ENCODE results near the gene CCDC85B.

The CCDC85B gene

DNA sequence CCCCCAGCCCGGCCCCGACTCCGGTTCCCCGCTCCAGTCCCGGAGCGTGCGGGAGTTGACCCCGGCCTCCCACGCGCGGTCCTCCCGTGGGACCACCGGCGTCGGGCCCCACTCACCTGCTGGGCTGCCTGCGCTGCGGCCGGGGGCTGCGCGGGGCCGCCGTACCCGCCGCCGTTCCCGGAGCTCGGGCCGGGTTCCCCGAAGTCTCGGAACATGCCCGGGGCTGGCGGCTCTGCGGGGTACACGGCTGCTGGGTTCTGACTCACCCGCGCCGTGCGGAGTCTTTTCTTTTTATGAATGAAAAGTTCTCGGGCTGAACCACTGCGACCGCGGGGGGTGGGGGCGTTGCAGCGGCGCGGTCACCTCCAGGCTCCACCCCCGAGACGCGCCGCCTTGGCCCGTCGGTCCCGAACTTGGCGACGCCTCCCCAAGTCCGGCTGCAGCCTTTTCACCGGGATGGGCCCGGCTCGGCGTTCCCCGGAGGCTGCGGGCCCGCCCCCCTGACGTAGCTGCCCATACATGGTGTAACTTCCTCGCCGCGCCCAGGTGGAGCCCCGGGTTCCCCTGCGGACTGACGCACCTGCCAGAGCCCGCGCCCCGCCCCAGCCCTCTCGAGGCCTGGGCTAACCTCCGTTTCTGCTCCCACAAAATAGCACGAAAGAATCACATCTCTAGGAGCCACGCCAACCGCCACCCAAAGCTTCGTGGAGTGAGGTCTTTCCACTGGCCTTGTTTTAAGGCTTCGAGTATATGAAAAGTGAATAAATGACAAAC lies 9.8 kb downstream of the CCDC85B start, which contains the start of gene FOSL1:
Gene FOSL1, minus strand, starts transcription at position 264 of the 774 bp plus-strand sequence. Its CDS starts 49 bp downstream, at position 215.
- FAIRE-seq = no peak
- DNase-seq (ENCODE audit: insufficient read length, low spot score) = peak; percentile 81
- TF ChIP-seq, protein P1, sequence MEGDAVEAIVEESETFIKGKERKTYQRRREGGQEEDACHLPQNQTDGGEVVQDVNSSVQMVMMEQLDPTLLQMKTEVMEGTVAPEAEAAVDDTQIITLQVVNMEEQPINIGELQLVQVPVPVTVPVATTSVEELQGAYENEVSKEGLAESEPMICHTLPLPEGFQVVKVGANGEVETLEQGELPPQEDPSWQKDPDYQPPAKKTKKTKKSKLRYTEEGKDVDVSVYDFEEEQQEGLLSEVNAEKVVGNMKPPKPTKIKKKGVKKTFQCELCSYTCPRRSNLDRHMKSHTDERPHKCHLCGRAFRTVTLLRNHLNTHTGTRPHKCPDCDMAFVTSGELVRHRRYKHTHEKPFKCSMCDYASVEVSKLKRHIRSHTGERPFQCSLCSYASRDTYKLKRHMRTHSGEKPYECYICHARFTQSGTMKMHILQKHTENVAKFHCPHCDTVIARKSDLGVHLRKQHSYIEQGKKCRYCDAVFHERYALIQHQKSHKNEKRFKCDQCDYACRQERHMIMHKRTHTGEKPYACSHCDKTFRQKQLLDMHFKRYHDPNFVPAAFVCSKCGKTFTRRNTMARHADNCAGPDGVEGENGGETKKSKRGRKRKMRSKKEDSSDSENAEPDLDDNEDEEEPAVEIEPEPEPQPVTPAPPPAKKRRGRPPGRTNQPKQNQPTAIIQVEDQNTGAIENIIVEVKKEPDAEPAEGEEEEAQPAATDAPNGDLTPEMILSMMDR (IDR thresholded peaks at IDR 0.05; ENCODE audit: insufficient read depth, missing control alignments) = no peak

DNA sequence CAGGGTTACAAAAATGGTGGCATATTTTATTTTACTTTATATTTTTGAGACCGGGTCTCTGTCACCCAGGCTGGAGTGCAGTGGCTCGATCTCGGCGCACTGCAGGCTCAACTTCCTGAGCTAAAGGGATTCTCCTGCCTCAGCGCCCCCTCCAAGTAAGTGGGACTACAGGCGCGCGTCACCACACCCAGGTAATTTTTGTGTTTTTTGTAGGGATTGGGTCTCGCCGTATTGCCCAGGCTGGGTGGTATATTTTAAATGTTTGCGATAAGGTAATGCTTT lies 10.4 kb downstream of the CCDC85B start:
- FAIRE-seq (no peak), DNase-seq (ENCODE audit: insufficient read length, low spot score) (no peak)
- TF ChIP-seq, protein P1 (IDR thresholded peaks at IDR 0.05; ENCODE audit: insufficient read depth, missing control alignments) = no peak

GRCh38 chr11:65903068-65903481 lies 12.6 kb downstream of the CCDC85B start:
- TF ChIP-seq, protein P1 (IDR thresholded peaks at IDR 0.05; ENCODE audit: insufficient read depth, missing control alignments) = no peak
- no peak for DNase-seq (ENCODE audit: insufficient read length, low spot score)
- no peak for FAIRE-seq

DNA sequence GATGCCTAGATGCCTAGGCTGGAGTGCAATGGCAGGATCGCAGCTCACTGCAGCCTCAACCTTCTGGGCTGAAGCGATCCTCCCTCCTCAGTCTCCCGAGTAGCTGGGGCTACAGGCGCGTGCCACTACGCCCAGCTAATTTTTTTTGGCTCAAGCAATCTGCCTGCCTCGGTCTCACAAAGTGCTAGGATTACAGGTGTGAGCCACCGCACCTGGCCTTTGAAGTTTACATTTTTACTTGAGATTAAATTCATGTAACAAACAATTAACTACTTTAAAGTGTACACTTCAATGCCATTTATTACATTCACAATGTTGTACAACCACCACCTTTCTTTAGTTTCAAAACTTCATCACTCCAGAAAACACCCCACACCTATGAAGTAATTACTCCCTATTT lies 13.2 kb downstream of the CCDC85B start:
- DNase-seq (ENCODE audit: insufficient read length, low spot score) (no peak), FAIRE-seq (no peak)

GRCh38 chr11:65906602-65907001 lies 16.1 kb downstream of the CCDC85B start:
- TF ChIP-seq, protein P1 (IDR thresholded peaks at IDR 0.05; ENCODE audit: insufficient read depth, missing control alignments) = no peak
- DNase-seq (ENCODE audit: insufficient read length, low spot score) (no peak), FAIRE-seq (no peak)

More for the DNA sequence above, 13.2 kb downstream of the CCDC85B start:
- TF ChIP-seq, protein P1 (IDR thresholded peaks at IDR 0.05; ENCODE audit: insufficient read depth, missing control alignments) = no peak

- DNase-seq (ENCODE audit: insufficient read length, low spot score) (no peak), FAIRE-seq (no peak)
- TF ChIP-seq, protein P1 (IDR thresholded peaks at IDR 0.05; ENCODE audit: insufficient read depth, missing control alignments) = no peak
These were observed 17.4 kb downstream of the CCDC85B start for GRCh38 chr11:65907878-65908277.

All from D721Med (cell line).